SK-N-SH (cell line): ENCODE measurements around the gene PAPOLA. TPM values are rescaled to one million over a fixed set of nuclear protein-coding genes. Genes with fewer than 3 reads are reported as not detected.

Experiments
- CTCF ChIA-PET: fragments of 300-600, 350-600 bp; formaldehyde crosslinking; extraction: SDS; loops from one replicate; lab custom pipeline; 2021; lab: Yijun Ruan, JAX
- POLR2A ChIA-PET: fragments of 350-600 bp; sonication (Branson Sonifier 250); formaldehyde crosslinking; extraction: SDS; loops from one replicate; lab custom pipeline; 2020; ENCODE audit warnings: antibody characterized with exemption, inconsistent platforms; lab: Yijun Ruan, JAX
- DNase-seq: peaks from one replicate; pipeline ENCODE4 v3.0.0; 2012
- H2AFZ ChIP-seq: fragments of 200-600 bp; sonication (generic); 2 replicates; pipeline ENCODE4 v1.8.1; 2016; ENCODE audit warnings: antibody characterized with exemption, mild to moderate bottlenecking, low read depth
- H3F3A ChIP-seq: fragments of 200-600 bp; sonication (generic); replicated peaks from 2 replicates; pipeline ENCODE3; 2016; ENCODE audit warnings: antibody characterized with exemption, mild to moderate bottlenecking; ENCODE audit not compliant: insufficient read depth
- H3K27ac ChIP-seq, 2 experiments: fragments of 200-500 bp in 1 of 2; fragments of 200-600 bp in 1 of 2; sonication (Bioruptor generic) in 1 of 2; sonication (generic), shearing (Covaris generic) in 1 of 2; 2 replicates each; pipeline versions ENCODE4 v1.5.1 to v1.6.1; 2014 to 2016; ENCODE audit warnings: low read depth in 2 of 2, inconsistent platforms in 1 of 2, low read length in 1 of 2, mild to moderate bottlenecking in 1 of 2, mixed read lengths in 1 of 2
- H3K27me3 ChIP-seq: fragments of 200-600 bp; sonication (generic), shearing (Covaris generic); 2 replicates; pipeline ENCODE4 v1.6.1; 2016; ENCODE audit warnings: mixed run types; ENCODE audit not compliant: insufficient read depth
- H3K36me3 ChIP-seq, 2 experiments: fragments of 200-500 bp in 1 of 2; fragments of 200-600 bp in 1 of 2; sonication (Bioruptor generic) in 1 of 2; sonication (generic) in 1 of 2; replicated peaks in 1 of 2; 2 replicates each; pipeline versions ENCODE3 to v1.5.1; 2014 to 2016; ENCODE audit warnings: low read length in 1 of 2, mild to moderate bottlenecking in 1 of 2; ENCODE audit not compliant: insufficient read depth in 2 of 2, control insufficient read depth in 1 of 2
- H3K4me1 ChIP-seq, 2 experiments: fragments of 200-500 bp in 1 of 2; fragments of 200-600 bp in 1 of 2; sonication (Bioruptor generic) in 1 of 2; sonication (generic), shearing (Covaris generic) in 1 of 2; 2 replicates each; pipeline versions ENCODE4 v1.5.1 to v1.6.1; 2014 to 2016; ENCODE audit warnings: low read depth in 1 of 2, low read length in 1 of 2, mixed run types in 1 of 2; ENCODE audit not compliant: insufficient read depth in 2 of 2, control insufficient read depth in 1 of 2
- H3K4me2 ChIP-seq: fragments of 200-600 bp; sonication (generic), shearing (Covaris generic); 2 replicates; pipeline ENCODE4 v1.6.1; 2017; ENCODE audit warnings: mixed run types
- H3K4me3 ChIP-seq, 2 experiments: fragments of 200-500 bp in 1 of 2; fragments of 200-600 bp in 1 of 2; sonication (Bioruptor generic) in 1 of 2; sonication (generic), shearing (Covaris generic) in 1 of 2; 2 replicates each; pipeline versions ENCODE4 v1.5.1 to v1.8.1; 2014 to 2016; ENCODE audit warnings: low read depth in 2 of 2, inconsistent platforms in 1 of 2, low read length in 1 of 2, mild to moderate bottlenecking in 1 of 2, mixed read lengths in 1 of 2, moderate library complexity in 1 of 2
- H3K79me2 ChIP-seq: fragments of 200-600 bp; sonication (generic); 2 replicates; pipeline ENCODE4 v1.8.1; 2017; ENCODE audit warnings: mild to moderate bottlenecking; ENCODE audit not compliant: insufficient read depth
- H3K9ac ChIP-seq: fragments of 200-600 bp; sonication (generic); 2 replicates; pipeline ENCODE4 v1.6.1; 2017; ENCODE audit warnings: mixed run types
- H3K9me2 ChIP-seq: fragments of 200-600 bp; sonication (generic); 2 replicates; pipeline ENCODE4 v1.6.1; 2017; ENCODE audit warnings: mixed run types
- H3K9me3 ChIP-seq: fragments of 200-600 bp; sonication (generic); 2 replicates; pipeline ENCODE4 v1.6.1; 2017; ENCODE audit warnings: mixed run types, mild to moderate bottlenecking, moderate library complexity
- H4K20me1 ChIP-seq: fragments of 200-600 bp; sonication (generic); 2 replicates; pipeline ENCODE4 v1.6.1; 2017; ENCODE audit warnings: mild to moderate bottlenecking, mixed run types; ENCODE audit not compliant: insufficient read depth
- CHD2 ChIP-seq: fragments of 150-350 bp; IDR thresholded peaks from 2 replicates; pipeline ENCODE4 v1.6.1; 2018; ENCODE audit warnings: low read length; ENCODE audit not compliant: partially characterized antibody
- EP300 ChIP-seq, 2 experiments: IDR thresholded peaks; 2 replicates each; pipeline versions ENCODE4 v1.4.0 to v1.6.1; 2012; ENCODE audit warnings: borderline replicate concordance in 1 of 2, low read depth in 1 of 2, low read length in 1 of 2
- MAX ChIP-seq: IDR thresholded peaks from 2 replicates; pipeline ENCODE4 v1.4.0; 2012; ENCODE audit warnings: low read depth
- MXI1 ChIP-seq: IDR thresholded peaks from 2 replicates; pipeline ENCODE4 v1.6.1; 2012; ENCODE audit warnings: mild to moderate bottlenecking, low read depth, low read length, improper control_type of control experiment
- NRF1 ChIP-seq: IDR thresholded peaks from 2 replicates; pipeline ENCODE4 v1.6.1; 2012; ENCODE audit warnings: low read depth, mild to moderate bottlenecking, low read length
- PBX3 ChIP-seq: IDR thresholded peaks from 2 replicates; pipeline ENCODE4; 2012
- RAD21 ChIP-seq: IDR thresholded peaks from 2 replicates; pipeline ENCODE4 v1.6.1; 2012; ENCODE audit warnings: mild to moderate bottlenecking, low read length
- RCOR1 ChIP-seq: fragments of 150-350 bp; IDR thresholded peaks from 2 replicates; pipeline ENCODE4 v1.6.1; 2017; ENCODE audit warnings: antibody characterized with exemption, low read length
- REST ChIP-seq: IDR thresholded peaks from 2 replicates; pipeline ENCODE4 v1.6.1; 2012; ENCODE audit warnings: mild to moderate bottlenecking, low read depth, low read length, moderate library complexity
- RFX5 ChIP-seq: IDR thresholded peaks from 2 replicates; pipeline ENCODE4 v1.6.1; 2012; ENCODE audit warnings: mild to moderate bottlenecking, improper control_type of control experiment, low read length
- SMC3 ChIP-seq: IDR thresholded peaks from 2 replicates; pipeline ENCODE4 v1.6.1; 2012; ENCODE audit warnings: low read depth, low read length, improper control_type of control experiment
- TAF1 ChIP-seq: IDR thresholded peaks from 2 replicates; pipeline ENCODE4 v1.6.1; 2012; ENCODE audit warnings: low read depth, mild to moderate bottlenecking, low read length, moderate library complexity, borderline replicate concordance
- TEAD4 ChIP-seq: IDR thresholded peaks from 2 replicates; pipeline ENCODE4 v1.4.0; 2012; ENCODE audit warnings: mild to moderate bottlenecking, borderline replicate concordance; ENCODE audit not compliant: insufficient read depth
- USF1 ChIP-seq: IDR thresholded peaks from 2 replicates; pipeline ENCODE4 v1.4.0; 2012; ENCODE audit warnings: low read depth, borderline replicate concordance
- USF2 ChIP-seq: fragments of 150-350 bp; IDR thresholded peaks from 2 replicates; pipeline ENCODE4 v1.6.1; 2017; ENCODE audit warnings: antibody characterized with exemption, low read length, low read depth, borderline replicate concordance
- YY1 ChIP-seq: IDR thresholded peaks from 2 replicates; pipeline ENCODE4 v1.4.0; 2012; ENCODE audit warnings: low read depth, mild to moderate bottlenecking
- ZBTB33 ChIP-seq: IDR thresholded peaks from 2 replicates; pipeline ENCODE4 v1.4.0; 2012; ENCODE audit warnings: low read depth, borderline replicate concordance
- WGBS: methylation state at CpG from one replicate; pipeline ENCODE4 v1.1.6; 2017; ENCODE audit warnings: low lambda C conversion rate; 5-methylcytosine and 5-hydroxymethylcytosine counted together
- polyA plus RNA-seq, 3 experiments: library from polyadenylated mRNA; depleted of rRNA; stranded (reverse); fragments of >200 nt; gene quantifications; 2 replicates each; pipeline ENCODE4 v1.2.3, GENCODE V29; 2012

The PAPOLA gene
- polyA plus RNA-seq, 1 of the 3 experiments (the other 2 are of a cell fraction): 53.7 TPM

- Histone ChIP-seq H3K27ac (no peak overlapping the region), H3K9me2 (no peaks in the 10 kb centered on the region), H3K4me2 (no peak overlapping the region), H2AFZ (no peak overlapping the region), H4K20me1 (no peaks in the 10 kb centered on the region), H3K9me3 (no peaks in the 10 kb centered on the region), H3F3A (no peaks in the 10 kb centered on the region), H3K9ac (no peak overlapping the region), H3K4me3 (no peak overlapping the region), H3K4me1 (no peaks in the 10 kb centered on the region), H3K36me3 (no peaks in the 10 kb centered on the region), H3K27me3 (no peaks in the 10 kb centered on the region), H3K79me2 (no peaks in the 10 kb centered on the region)
- ChIA-PET POLR2A (no interaction called here), CTCF (no interaction called here)
- DNase-seq: no peak
- 91% methylated on average over 3 of the region's 3 CpGs for whole genome bisulfite sequencing
- TF ChIP-seq CHD2 (no peak), ZBTB33 (no peak), NRF1 (no peak), MXI1 (no peak), SMC3 (no peak), PBX3 (no peak), USF2 (no peak), RFX5 (no peak), EP300 (IDR thresholded peaks at IDR 0.05; ENCODE audit: borderline replicate concordance in 1 of 2, low read depth in 1 of 2, low read length in 1 of 2) (no peak), MAX (no peak), REST (no peak), USF1 (no peak), RAD21 (no peak), TEAD4 (no peak), TAF1 (no peak), RCOR1 (no peak), YY1 (no peak)
Observed at GRCh38 chr14:96459851-96460250, 42.3 kb upstream of the PAPOLA start.
